HL-60 (cell line): Measurements from ENCODE around the gene SUN1.

ENCODE experiments used
- GABPA ChIP-seq: IDR thresholded peaks from 2 replicates; pipeline ENCODE4 v1.6.1; 2012; ENCODE audit warnings: low read depth
- TF ChIP-seq, protein P1 (sequence below): IDR thresholded peaks from one replicate; pipeline ENCODE4 v1.5.1; 2011; ENCODE audit warnings: low read length, control low read depth, inconsistent platforms; ENCODE audit not compliant: insufficient read depth
- TF ChIP-seq, protein P2 (sequence below): IDR thresholded peaks from 2 replicates; pipeline ENCODE4 v1.6.1; 2012; ENCODE audit warnings: low read depth; ENCODE audit not compliant: insufficient replicate concordance

DNA sequence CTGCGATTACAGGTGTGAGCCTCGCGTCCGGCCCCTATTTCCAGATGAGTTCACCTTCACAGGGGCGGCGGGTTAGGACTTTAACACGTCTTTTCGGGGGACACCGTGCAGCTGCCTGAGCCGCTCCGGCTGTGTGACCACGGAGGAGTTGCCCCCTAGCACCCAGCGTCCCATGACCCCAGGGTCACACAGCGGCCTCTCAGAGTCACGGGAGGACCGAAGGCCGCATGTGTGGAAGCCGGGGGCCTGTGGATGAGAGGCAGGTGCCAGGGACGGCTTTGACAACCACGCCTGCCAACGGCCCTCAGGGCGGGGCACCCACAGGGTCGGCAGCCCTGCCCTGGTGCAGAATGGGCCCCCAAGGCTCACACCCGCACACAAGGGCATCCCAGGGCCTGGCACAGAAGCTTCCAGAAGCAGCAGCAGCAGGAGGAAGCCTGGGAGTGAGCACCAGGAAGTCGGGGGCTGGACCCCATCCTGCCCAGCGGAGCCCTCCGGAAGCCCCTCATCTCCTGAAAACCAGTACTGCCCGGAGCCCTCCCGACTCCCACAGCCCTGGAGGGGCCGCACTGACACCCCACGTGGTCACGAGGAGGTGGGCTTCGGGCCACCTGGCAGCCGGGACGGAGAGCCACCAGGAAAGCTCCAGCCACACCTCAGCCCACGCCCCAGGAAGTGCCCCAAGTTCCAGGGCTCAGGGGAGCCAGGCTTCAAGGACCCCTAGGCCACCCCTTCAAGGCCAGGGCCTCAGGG, 89.5 kb downstream of the SUN1 start:
- TF ChIP-seq, protein P1, sequence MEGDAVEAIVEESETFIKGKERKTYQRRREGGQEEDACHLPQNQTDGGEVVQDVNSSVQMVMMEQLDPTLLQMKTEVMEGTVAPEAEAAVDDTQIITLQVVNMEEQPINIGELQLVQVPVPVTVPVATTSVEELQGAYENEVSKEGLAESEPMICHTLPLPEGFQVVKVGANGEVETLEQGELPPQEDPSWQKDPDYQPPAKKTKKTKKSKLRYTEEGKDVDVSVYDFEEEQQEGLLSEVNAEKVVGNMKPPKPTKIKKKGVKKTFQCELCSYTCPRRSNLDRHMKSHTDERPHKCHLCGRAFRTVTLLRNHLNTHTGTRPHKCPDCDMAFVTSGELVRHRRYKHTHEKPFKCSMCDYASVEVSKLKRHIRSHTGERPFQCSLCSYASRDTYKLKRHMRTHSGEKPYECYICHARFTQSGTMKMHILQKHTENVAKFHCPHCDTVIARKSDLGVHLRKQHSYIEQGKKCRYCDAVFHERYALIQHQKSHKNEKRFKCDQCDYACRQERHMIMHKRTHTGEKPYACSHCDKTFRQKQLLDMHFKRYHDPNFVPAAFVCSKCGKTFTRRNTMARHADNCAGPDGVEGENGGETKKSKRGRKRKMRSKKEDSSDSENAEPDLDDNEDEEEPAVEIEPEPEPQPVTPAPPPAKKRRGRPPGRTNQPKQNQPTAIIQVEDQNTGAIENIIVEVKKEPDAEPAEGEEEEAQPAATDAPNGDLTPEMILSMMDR: no peak
- no peak for TF ChIP-seq GABPA
- TF ChIP-seq, protein P2, sequence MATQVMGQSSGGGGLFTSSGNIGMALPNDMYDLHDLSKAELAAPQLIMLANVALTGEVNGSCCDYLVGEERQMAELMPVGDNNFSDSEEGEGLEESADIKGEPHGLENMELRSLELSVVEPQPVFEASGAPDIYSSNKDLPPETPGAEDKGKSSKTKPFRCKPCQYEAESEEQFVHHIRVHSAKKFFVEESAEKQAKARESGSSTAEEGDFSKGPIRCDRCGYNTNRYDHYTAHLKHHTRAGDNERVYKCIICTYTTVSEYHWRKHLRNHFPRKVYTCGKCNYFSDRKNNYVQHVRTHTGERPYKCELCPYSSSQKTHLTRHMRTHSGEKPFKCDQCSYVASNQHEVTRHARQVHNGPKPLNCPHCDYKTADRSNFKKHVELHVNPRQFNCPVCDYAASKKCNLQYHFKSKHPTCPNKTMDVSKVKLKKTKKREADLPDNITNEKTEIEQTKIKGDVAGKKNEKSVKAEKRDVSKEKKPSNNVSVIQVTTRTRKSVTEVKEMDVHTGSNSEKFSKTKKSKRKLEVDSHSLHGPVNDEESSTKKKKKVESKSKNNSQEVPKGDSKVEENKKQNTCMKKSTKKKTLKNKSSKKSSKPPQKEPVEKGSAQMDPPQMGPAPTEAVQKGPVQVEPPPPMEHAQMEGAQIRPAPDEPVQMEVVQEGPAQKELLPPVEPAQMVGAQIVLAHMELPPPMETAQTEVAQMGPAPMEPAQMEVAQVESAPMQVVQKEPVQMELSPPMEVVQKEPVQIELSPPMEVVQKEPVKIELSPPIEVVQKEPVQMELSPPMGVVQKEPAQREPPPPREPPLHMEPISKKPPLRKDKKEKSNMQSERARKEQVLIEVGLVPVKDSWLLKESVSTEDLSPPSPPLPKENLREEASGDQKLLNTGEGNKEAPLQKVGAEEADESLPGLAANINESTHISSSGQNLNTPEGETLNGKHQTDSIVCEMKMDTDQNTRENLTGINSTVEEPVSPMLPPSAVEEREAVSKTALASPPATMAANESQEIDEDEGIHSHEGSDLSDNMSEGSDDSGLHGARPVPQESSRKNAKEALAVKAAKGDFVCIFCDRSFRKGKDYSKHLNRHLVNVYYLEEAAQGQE: no peak
